Progenitor cell of endocrine pancreas (in vitro differentiated cells): ENCODE measurements around the gene FNBP1. TPM values are rescaled to one million over a fixed set of nuclear protein-coding genes. Genes with fewer than 3 reads are reported as not detected.

Experiments
- DNase-seq: peaks from one replicate; pipeline ENCODE4 v3.0.0; 2021; ENCODE audit warnings: low spot score; ENCODE audit not compliant: unreplicated experiment
- H3K27ac Mint-ChIP-seq: 2 replicates; pipeline ENCODE4 v1.8.0; 2021; ENCODE audit warnings: mild to moderate bottlenecking, moderate library complexity, mixed read lengths
- H3K27me3 Mint-ChIP-seq: 2 replicates; pipeline ENCODE4 v1.8.0; 2021; ENCODE audit warnings: mixed read lengths
- H3K36me3 Mint-ChIP-seq: 2 replicates; pipeline ENCODE4 v1.8.0; 2022; ENCODE audit warnings: mixed read lengths; ENCODE audit not compliant: insufficient read depth
- H3K4me1 Mint-ChIP-seq: 2 replicates; pipeline ENCODE4 v1.8.0; 2021; ENCODE audit warnings: low read depth, mixed read lengths
- H3K4me3 Mint-ChIP-seq: 2 replicates; pipeline ENCODE4 v1.8.0; 2021; ENCODE audit warnings: low read depth, mild to moderate bottlenecking, moderate library complexity, mixed read lengths
- H3K9me3 Mint-ChIP-seq: 2 replicates; pipeline ENCODE4 v1.8.0; 2021; ENCODE audit warnings: low read depth, mixed read lengths
- total RNA-seq: library from RNA; stranded (reverse); gene quantifications from 2 replicates; pipeline ENCODE4 v1.2.1, GENCODE V29; 2021
- TF ChIP-seq, protein P1 (sequence below): fragments of 200-600 bp; sonication (generic); IDR thresholded peaks from one replicate; pipeline ENCODE4 v1.5.0; 2021; ENCODE audit warnings: antibody characterized with exemption, mild to moderate bottlenecking; ENCODE audit not compliant: unreplicated experiment

The FNBP1 gene
- total RNA-seq, 1 donor from 2014 or later, result 44.1 TPM

DNA sequence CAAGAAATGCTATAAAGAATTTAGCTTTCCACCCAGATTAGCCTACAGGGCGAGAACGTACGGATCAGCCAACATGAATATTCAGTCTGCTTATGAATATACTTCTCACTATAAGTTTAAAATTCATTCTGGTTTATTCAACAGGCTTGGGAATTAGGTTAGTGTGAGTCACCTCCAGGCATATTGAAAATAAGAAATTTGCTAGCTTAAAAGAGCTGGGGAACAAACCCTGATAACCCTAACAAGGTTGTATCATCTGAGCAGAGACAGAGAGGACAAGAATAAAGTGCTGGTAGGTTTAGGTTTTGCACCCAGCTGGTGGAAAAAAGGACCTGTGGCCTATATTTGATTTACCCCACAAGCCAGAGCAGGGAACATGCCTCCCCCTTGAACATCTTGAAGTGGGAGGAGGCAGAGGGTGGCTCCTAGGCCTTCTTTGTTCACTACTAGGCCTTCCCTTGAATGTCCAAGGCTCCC, 12.3 kb downstream of the FNBP1 start:
- Mint-ChIP-seq H3K36me3 (no peaks in the 10 kb centered on the region), H3K4me3 (no peak overlapping the region), H3K27ac (peak overlapping the region; percentile 53), H3K4me1 (peaks cover 6% of the 10 kb centered on the region), H3K27me3 (no peaks in the 10 kb centered on the region), H3K9me3 (no peaks in the 10 kb centered on the region)
- TF ChIP-seq, protein P1, sequence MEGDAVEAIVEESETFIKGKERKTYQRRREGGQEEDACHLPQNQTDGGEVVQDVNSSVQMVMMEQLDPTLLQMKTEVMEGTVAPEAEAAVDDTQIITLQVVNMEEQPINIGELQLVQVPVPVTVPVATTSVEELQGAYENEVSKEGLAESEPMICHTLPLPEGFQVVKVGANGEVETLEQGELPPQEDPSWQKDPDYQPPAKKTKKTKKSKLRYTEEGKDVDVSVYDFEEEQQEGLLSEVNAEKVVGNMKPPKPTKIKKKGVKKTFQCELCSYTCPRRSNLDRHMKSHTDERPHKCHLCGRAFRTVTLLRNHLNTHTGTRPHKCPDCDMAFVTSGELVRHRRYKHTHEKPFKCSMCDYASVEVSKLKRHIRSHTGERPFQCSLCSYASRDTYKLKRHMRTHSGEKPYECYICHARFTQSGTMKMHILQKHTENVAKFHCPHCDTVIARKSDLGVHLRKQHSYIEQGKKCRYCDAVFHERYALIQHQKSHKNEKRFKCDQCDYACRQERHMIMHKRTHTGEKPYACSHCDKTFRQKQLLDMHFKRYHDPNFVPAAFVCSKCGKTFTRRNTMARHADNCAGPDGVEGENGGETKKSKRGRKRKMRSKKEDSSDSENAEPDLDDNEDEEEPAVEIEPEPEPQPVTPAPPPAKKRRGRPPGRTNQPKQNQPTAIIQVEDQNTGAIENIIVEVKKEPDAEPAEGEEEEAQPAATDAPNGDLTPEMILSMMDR, result no peak
- no peak for DNase-seq

DNA sequence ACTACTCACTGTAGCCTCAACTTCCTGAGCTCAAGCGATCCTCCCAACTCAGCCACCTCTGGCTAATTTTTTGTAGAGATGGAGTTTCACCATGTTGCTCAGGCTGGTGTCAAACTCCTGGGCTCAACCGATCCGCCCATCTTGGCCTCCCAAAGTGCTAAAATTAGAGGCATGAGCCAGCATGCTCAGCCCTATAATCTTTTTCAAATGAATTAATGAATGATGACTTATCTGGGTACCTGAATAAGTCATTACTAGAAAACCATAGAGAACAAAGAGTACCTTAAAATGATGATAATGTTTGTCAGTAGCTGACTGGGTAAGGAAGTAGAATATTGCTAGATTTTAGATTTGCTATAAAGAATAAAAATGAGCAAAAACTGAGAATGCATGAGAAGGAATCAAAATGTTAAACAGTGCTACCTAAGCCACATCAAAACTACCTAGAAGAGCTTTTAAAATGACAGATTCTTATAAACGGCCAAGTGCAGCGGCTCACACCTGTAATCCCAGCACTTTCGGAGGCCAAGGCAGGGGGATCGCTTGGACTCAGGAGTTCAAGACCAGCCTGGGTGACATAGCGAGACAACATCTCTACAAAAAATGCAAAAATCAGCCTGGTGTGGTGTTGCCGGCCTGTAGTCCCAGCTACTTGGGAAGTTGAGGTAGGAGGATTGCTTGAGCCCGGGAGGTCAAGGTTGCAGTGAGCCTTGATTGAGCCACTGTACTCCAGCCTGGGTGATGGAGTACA, 13.6 kb downstream of the FNBP1 start:
- Mint-ChIP-seq H3K4me3 (no peak overlapping the region), H3K27me3 (no peaks in the 10 kb centered on the region), H3K36me3 (no peaks in the 10 kb centered on the region), H3K9me3 (no peaks in the 10 kb centered on the region), H3K4me1 (peaks cover 8% of the 10 kb centered on the region), H3K27ac (no peak overlapping the region)
- DNase-seq, result no peak
- TF ChIP-seq, protein P1, result no peak

DNA sequence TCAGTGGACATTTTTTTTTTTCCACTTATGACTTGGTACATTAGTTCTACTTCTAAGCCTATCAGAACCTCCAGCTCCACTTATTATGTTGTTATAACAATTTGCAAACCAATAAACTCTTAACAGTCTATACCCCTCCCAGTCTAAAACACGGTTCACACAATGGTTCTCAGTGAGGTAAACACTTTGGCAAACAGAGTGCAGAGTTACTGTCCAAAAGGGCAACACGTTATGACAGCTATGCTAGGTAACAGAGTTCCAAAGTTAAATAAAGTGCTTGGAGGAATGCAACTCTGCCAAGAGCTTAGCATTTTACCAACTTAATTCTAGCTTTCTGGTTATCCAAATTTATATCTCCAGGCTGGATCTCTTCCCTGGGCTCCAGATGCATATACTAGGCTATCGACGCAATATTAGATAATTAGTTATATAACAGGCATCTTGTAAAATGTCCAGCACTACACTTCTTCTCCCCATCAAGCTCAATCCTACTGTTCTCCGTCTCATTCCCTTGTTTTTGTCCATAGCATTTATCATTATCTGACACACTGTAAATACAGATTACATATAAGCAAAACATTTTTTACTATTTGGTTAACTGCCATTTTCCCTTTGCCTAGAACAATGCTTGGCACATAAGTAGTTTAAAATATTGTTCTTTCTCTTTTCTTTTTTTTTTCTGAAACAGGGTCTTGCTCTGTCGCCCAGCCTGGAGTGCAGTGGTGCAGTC, 14.3 kb downstream of the FNBP1 start:
- H3K36me3 Mint-ChIP-seq, result no peaks in the 10 kb centered on the region
- H3K9me3 Mint-ChIP-seq, result no peaks in the 10 kb centered on the region
- no peak for DNase-seq
- peaks cover 8% of the 10 kb centered on the region for H3K4me1 Mint-ChIP-seq
- no peak overlapping the region for H3K27ac Mint-ChIP-seq
- H3K27me3 Mint-ChIP-seq, result no peaks in the 10 kb centered on the region
- TF ChIP-seq, protein P1, result no peak
- no peak overlapping the region for H3K4me3 Mint-ChIP-seq

DNA sequence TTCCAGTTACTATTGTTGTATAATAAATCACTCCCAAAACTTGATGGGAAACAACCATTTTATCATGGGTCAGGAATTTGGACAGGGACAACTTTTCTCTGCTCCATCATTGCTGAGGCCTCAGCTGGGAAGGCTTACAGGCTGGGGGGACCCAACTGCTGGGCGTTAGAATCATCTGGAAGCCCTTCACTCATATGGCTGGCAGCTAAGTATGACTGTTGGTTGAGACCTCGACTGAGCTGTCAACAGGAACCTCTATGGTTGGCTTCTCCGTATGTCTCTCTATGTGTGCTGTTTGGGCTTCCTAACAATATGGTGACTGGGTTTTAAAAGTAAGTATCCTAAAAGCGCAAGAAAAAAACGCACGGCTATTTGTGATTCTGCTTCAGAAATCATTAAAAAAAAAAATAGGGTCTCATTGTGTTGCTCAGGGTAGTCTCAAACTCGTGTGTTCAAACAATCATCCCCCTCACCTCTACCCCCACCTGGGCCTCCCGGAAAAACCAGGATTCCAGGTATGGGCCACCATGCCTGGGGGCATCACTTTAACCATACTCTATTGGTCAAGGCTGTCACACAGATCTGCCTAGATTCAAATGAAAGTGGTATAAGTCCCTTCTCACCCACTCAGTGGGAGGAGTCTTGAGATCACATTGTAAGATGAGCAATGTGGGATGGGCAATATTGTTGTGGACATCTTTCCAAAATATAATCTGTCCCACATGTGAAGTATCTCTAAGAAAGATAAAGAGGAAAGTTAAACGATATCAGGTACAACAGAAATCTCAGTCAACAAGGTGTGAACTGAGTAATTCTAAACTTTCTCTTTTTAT, 15.2 kb downstream of the FNBP1 start:
- H3K4me3 Mint-ChIP-seq, result no peak overlapping the region
- no peaks in the 10 kb centered on the region for H3K9me3 Mint-ChIP-seq
- TF ChIP-seq, protein P1, result no peak
- DNase-seq, result no peak
- no peaks in the 10 kb centered on the region for H3K27me3 Mint-ChIP-seq
- H3K27ac Mint-ChIP-seq, result no peak overlapping the region
- peaks cover 8% of the 10 kb centered on the region for H3K4me1 Mint-ChIP-seq
- H3K36me3 Mint-ChIP-seq, result no peaks in the 10 kb centered on the region
